SK-N-SH (cell line): ENCODE results near the gene ZBTB24. TPM values are rescaled to one million over a fixed set of nuclear protein-coding genes. Genes with fewer than 3 reads are reported as not detected.

Experiments
- FOXM1 ChIP-seq: IDR thresholded peaks from 2 replicates; pipeline ENCODE4 v1.4.0; 2012; ENCODE audit warnings: low read depth, mild to moderate bottlenecking
- NFIC ChIP-seq: IDR thresholded peaks from 2 replicates; pipeline ENCODE4 v1.4.0; 2012; ENCODE audit warnings: borderline replicate concordance
- NRF1 ChIP-seq: IDR thresholded peaks from 2 replicates; pipeline ENCODE4 v1.6.1; 2012; ENCODE audit warnings: low read depth, mild to moderate bottlenecking, low read length
- PBX3 ChIP-seq: IDR thresholded peaks from 2 replicates; pipeline ENCODE4; 2012
- RCOR1 ChIP-seq: fragments of 150-350 bp; IDR thresholded peaks from 2 replicates; pipeline ENCODE4 v1.6.1; 2017; ENCODE audit warnings: antibody characterized with exemption, low read length
- RXRA ChIP-seq: IDR thresholded peaks from 2 replicates; pipeline ENCODE4 v1.4.0; 2012; ENCODE audit warnings: low read depth, mild to moderate bottlenecking, borderline replicate concordance
- USF2 ChIP-seq: fragments of 150-350 bp; IDR thresholded peaks from 2 replicates; pipeline ENCODE4 v1.6.1; 2017; ENCODE audit warnings: antibody characterized with exemption, low read length, low read depth, borderline replicate concordance
- ZBTB33 ChIP-seq: IDR thresholded peaks from 2 replicates; pipeline ENCODE4 v1.4.0; 2012; ENCODE audit warnings: low read depth, borderline replicate concordance
- polyA plus RNA-seq, 3 experiments: library from polyadenylated mRNA; depleted of rRNA; stranded (reverse); fragments of >200 nt; gene quantifications; 2 replicates each; pipeline ENCODE4 v1.2.3, GENCODE V29; 2012

Gene ZBTB24
- polyA plus RNA-seq, 1 of the 3 experiments (the other 2 are of a cell fraction), result 1.7 TPM

- TF ChIP-seq USF2, result no peak
- TF ChIP-seq NRF1, result no peak
- TF ChIP-seq FOXM1, result no peak
- no peak for TF ChIP-seq ZBTB33
- TF ChIP-seq RCOR1, result no peak
- TF ChIP-seq NFIC, result no peak
- no peak for TF ChIP-seq RXRA
- no peak for TF ChIP-seq PBX3
- TF ChIP-seq, all 33 proteins: peak for 0
These were observed 65.4 kb downstream of the ZBTB24 start (continued) for GRCh38 chr6:109417646-109418045.

Other genes with a start within 250 kb of the ZBTB24 start
- gene CD164, start 100.8 kb downstream of the ZBTB24 start, polyA plus RNA-seq (2012; rRNA removed), result 83.4 and 113 TPM in 2 replicates
- 1.1 and 1.9 TPM in 2 replicates for gene PPIL6, start 42.6 kb downstream of the ZBTB24 start, polyA plus RNA-seq (2012; rRNA removed)
- 9.7 and 11.4 TPM in 2 replicates for gene SMPD2, start 42.5 kb downstream of the ZBTB24 start, polyA plus RNA-seq (2012; rRNA removed)
- 45.6 and 56.3 TPM in 2 replicates for gene MICAL1, start 27.4 kb downstream of the ZBTB24 start, polyA plus RNA-seq (2012; rRNA removed)
- 0.76 and 1.1 TPM in 2 replicates for gene AK9, start 208.0 kb upstream of the ZBTB24 start, polyA plus RNA-seq (2012; rRNA removed)
- gene FIG4, start 208.1 kb upstream of the ZBTB24 start, polyA plus RNA-seq (2012; rRNA removed), result 6.8 and 8.4 TPM in 2 replicates